Epithelial cell of proximal tubule (primary cell): ENCODE data around the gene GNAO1. TPM values are rescaled to one million over a fixed set of nuclear protein-coding genes. Genes with fewer than 3 reads are reported as not detected.

Source experiments
- DNase-seq: peaks from one replicate; pipeline ENCODE4 v3.0.0-alpha.2; 2011; ENCODE audit warnings: low read depth
- H3K4me3 ChIP-seq: 2 replicates; pipeline ENCODE4 v1.5.1; 2011; ENCODE audit warnings: low read depth, mild to moderate bottlenecking, low read length
- CTCF ChIP-seq: conservative IDR thresholded peaks from 2 replicates; pipeline ENCODE4 v1.5.1; 2012; ENCODE audit warnings: low read depth, mild to moderate bottlenecking, low read length
- total RNA-seq: library from RNA; depleted of rRNA; stranded (reverse); fragments of >200 nt; gene quantifications from 2 replicates; pipeline ENCODE4 v1.2.3, GENCODE V29; 2015

The GNAO1 gene
- total RNA-seq, 1 donor from 2014 or later = 1.1 TPM

GRCh38 chr16:56206951-56207350, 15.7 kb downstream of the GNAO1 start:
- H3K4me3 ChIP-seq = no peak overlapping the region
- TF ChIP-seq CTCF = no peak

GRCh38 chr16:56207421-56207820, 16.1 kb downstream of the GNAO1 start:
- DNase-seq = no peak
- no peak for TF ChIP-seq CTCF
- H3K4me3 ChIP-seq = no peak overlapping the region

More at GRCh38 chr16:56206951-56207350, 15.7 kb downstream of the GNAO1 start:
- DNase-seq = no peak

GRCh38 chr16:56211435-56211981, 20.2 kb downstream of the GNAO1 start:
- no peak overlapping the region for H3K4me3 ChIP-seq
- no peak for DNase-seq
- TF ChIP-seq CTCF = no peak

DNA sequence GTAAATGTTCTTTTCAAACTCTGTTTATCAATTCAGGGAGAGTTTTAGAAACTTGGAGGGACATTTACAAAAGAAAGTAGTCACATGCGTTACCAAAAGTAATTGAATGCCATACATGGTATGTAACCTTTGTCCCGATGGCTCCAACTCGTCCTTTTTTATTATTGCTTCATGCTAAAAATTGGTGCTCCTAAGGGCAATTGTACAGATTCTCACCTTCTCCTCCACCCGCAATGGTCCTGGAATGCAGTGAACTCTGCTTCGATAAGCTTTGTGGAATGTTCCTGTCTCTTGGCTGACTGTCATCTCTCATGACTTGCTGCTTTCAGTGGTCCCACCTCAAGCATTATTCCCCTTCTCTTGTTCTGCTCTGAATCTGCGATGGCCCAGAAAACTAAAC, 20.9 kb downstream of the GNAO1 start:
- H3K4me3 ChIP-seq = no peak overlapping the region
- no peak for TF ChIP-seq CTCF
- DNase-seq = no peak

GRCh38 chr16:56221995-56222394, 30.7 kb downstream of the GNAO1 start:
- H3K4me3 ChIP-seq = no peak overlapping the region
- DNase-seq = no peak
- no peak for TF ChIP-seq CTCF

GRCh38 chr16:56222474-56222997, 31.2 kb downstream of the GNAO1 start:
- H3K4me3 ChIP-seq = no peak overlapping the region
- TF ChIP-seq CTCF = no peak
- DNase-seq = no peak
